GM19395 (cell line): ENCODE results near the gene ASB6.

Experiments used
- ATAC-seq: cut with Tn5 transposase; IDR thresholded peaks from one replicate; pipeline ENCODE4 v1.9.1; 2021; ENCODE audit warnings: mild to moderate bottlenecking, moderate library complexity; ENCODE audit not compliant: unreplicated experiment

The ASB6 gene

GRCh38 chr9:129587487-129588262, 54.3 kb downstream of the ASB6 start:
- ATAC-seq: no peak

GRCh38 chr9:129586685-129587084, 55.3 kb downstream of the ASB6 start:
- no peak for ATAC-seq

- no peak for ATAC-seq
These were observed 55.7 kb downstream of the ASB6 start for GRCh38 chr9:129586245-129586644.

- no peak for ATAC-seq
These were observed 56.6 kb downstream of the ASB6 start for GRCh38 chr9:129585352-129585751.
